Measurements from ENCODE around the gene SV2A.
"Not testable (repeated sequence)": the region's sequence is repeated elsewhere in the genome, so short reads cannot be mapped to it uniquely, and the experiment has no call there.

Gene SV2A, protein sequence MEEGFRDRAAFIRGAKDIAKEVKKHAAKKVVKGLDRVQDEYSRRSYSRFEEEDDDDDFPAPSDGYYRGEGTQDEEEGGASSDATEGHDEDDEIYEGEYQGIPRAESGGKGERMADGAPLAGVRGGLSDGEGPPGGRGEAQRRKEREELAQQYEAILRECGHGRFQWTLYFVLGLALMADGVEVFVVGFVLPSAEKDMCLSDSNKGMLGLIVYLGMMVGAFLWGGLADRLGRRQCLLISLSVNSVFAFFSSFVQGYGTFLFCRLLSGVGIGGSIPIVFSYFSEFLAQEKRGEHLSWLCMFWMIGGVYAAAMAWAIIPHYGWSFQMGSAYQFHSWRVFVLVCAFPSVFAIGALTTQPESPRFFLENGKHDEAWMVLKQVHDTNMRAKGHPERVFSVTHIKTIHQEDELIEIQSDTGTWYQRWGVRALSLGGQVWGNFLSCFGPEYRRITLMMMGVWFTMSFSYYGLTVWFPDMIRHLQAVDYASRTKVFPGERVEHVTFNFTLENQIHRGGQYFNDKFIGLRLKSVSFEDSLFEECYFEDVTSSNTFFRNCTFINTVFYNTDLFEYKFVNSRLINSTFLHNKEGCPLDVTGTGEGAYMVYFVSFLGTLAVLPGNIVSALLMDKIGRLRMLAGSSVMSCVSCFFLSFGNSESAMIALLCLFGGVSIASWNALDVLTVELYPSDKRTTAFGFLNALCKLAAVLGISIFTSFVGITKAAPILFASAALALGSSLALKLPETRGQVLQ

DNA sequence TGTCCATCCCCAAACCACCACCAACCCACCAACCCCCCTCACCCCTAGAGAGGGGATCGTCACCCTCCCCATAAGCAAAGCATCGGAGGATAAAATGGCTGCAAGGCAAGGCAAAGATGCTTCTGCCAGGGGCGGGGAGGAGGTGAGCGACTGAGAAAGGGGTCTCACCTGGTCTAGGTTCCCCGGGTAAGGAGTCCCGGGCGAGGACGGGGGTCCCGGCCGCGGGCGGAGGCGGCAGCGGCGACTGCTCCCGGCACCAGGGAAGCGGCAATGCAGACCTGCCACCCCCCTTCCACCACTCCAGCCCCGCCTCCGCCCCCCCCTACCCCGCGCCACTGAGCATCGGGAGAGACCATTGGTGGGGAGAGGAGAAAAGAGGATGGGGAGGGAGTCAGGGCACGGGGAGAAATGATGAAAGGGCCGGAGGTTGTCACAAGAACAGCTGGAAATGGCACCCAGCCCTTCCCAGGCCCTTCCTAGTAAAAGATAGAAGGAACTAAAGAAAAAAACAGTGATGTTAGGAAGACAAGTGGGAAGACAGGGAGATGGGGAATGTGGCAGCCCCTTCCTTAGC is at the start of gene SV2A:
Gene SV2A (minus strand): TSS at position 274 of the 574 bp plus-strand sequence. CDS start 4,004 bp downstream, outside the sequence.
- TF ChIP-seq GATA1 (IDR thresholded peaks at IDR 0.05; ENCODE audit: low read depth, low read length) (no peak), POLR2A (IDR thresholded peaks at IDR 0.05; ENCODE audit: low read length) (no peak)

DNA sequence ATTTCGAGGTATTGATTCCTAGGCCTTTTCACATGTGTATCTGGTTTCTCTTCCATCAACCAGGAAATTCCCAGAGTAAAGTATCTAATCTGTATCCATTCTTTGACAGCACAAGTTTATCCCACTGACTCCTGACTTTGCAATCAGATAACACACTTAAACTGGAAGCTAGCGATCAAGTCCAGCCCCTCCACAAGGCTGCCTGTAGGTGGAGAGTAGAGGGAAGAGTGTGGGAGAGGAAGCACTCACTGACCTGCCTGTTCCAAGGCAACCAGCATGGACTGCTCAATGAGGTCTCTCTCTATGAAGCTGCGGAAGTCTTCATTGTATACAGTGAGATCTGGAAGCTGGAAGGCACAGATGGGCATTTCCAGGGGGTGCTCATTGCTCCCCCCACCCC is 49.4 kb upstream of the SV2A start:
- DNase-seq: no peak
- no peak for TF ChIP-seq POLR2A (IDR thresholded peaks at IDR 0.05; ENCODE audit: low read length)
- TF ChIP-seq GATA1 (IDR thresholded peaks at IDR 0.05; ENCODE audit: low read depth, low read length): no peak

More for the DNA sequence above, at the start of gene SV2A:
- DNase-seq: no peak

DNA sequence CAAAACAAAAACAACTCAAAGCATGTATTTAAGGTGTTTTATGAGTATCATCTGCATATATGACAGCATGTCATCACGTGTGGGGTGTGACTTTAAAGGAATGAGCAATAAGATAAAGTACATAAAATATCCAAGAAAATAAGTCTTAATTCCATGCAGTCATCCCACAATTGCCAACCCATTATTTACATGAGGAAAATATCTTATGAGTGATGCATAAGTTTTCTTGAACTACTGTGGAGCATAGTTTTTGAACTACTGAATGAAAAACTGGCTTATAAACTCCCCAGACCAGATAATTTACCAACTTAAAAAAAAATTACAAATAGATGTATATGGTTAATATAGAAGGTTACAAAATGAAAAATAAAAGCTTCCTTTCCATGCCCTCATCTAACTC is 48.8 kb upstream of the SV2A start:
- no peak for DNase-seq
- TF ChIP-seq POLR2A (IDR thresholded peaks at IDR 0.05; ENCODE audit: low read length): no peak
- no peak for TF ChIP-seq GATA1 (IDR thresholded peaks at IDR 0.05; ENCODE audit: low read depth, low read length)

DNA sequence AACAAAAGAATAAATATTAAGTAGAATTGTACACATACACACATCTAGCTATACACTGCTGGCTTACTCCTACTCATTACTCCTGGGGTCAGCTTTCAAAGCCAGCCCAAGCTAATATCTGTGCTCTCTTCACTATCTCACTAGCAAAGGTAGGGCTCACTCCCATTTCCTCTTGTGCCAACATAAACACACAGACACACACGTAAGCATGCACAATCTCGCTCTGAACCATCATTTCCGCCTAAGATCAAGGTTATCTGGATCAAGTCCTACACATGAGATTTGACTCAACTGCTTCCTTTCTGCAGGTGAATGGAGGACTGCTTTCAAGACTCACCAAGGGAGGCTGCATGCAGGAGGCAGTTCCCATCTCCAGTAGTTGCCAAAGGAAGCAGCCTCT is 47.8 kb upstream of the SV2A start:
- no peak for TF ChIP-seq POLR2A (IDR thresholded peaks at IDR 0.05; ENCODE audit: low read length)
- TF ChIP-seq GATA1 (IDR thresholded peaks at IDR 0.05; ENCODE audit: low read depth, low read length): no peak
- no peak for DNase-seq

DNA sequence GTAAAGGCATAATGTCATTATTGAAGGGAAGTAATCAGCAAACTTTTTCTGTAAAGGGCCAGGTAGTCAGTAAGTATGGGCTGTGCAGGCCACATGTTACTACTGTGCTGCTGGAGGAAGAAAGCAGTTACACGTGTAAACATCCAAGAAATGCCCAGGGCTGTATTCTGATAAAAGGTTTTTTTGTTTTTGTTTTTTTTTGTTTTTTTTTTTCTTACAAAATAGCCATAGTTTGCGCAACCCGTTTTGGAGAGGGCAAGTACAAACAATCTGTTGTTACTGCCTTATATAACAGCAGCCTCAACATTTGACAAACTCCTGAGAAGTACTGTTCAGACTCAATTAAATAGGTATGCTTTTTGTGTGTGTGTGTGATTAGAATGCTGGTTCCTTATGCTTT is 45.7 kb upstream of the SV2A start:
- no peak for DNase-seq

DNA sequence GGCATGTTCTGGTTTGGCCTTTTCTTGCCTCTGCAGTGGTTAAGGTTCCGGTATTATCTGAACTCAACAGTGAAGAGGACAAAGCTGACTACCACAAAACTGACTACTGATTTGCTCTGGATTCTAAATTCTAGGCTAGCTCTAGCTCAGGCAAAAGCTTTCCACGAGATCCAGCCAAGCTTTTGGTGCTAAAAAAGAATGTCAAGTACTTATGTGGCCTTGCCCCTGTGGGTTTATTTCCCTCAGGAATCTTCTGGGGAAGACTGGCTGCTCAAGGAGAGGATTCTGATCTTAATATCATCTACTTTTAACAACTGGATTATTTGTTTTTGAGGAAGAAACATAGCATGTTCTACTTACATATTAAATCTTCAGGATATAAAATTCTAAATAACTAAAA is 45.1 kb upstream of the SV2A start:
- no peak for DNase-seq
- TF ChIP-seq POLR2A (IDR thresholded peaks at IDR 0.05; ENCODE audit: low read length): no peak
- no peak for TF ChIP-seq GATA1 (IDR thresholded peaks at IDR 0.05; ENCODE audit: low read depth, low read length)

More for the DNA sequence above, 45.7 kb upstream of the SV2A start:
- TF ChIP-seq POLR2A (IDR thresholded peaks at IDR 0.05; ENCODE audit: low read length) (no peak), GATA1 (IDR thresholded peaks at IDR 0.05; ENCODE audit: low read depth, low read length) (no peak)

DNA sequence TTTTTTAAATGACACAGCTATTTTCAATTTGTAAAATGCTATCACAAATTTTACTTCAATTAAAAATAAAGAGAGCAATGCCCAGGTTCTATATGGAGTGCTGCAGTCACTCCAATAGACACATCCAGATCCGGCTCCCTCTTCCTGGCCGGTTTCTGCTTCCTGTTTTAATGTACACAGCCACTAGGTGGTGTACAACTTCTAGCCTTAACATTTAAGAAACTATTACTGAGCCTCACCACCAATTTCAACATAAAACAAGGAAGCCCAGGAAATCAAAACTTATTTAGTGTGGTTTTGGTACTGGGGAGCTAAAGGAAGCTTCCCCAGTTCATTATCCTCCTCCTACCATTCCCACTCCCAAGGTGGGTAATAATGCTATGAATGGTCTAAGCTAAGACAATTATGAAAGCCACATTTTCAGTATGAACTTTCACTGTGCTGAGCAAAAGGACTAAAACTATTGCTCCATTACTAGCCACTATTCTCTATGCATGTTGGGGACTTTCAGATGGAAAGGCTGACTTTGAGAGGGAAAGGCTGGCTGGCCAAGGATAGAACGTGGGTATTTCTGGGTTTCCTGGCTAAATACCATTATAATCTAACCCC is 44.5 kb upstream of the SV2A start:
- TF ChIP-seq POLR2A (IDR thresholded peaks at IDR 0.05; ENCODE audit: low read length) (no peak), GATA1 (IDR thresholded peaks at IDR 0.05; ENCODE audit: low read depth, low read length) (no peak)
- peak; percentile 75 to 82 for DNase-seq

DNA sequence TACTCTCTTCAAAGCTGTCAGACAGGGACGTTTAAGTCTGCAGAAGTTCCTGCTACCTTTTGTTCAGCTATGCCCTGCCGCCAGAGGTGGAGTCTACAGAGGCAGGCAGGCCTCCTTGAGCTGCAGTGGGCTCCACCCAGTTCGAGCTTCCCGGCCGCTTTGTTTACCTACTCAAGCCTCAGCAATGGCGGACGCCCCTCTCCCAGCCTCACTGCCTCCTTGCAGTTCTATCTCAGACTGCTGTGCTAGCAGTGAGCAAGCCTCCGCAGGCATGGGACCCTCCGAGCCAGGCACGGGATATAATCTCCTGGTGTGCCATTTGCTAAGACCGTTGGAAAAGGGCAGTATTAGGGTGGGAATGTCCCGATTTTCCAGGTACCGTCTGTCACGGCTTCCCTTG is 39.9 kb upstream of the SV2A start:
- not testable (repeated sequence) for DNase-seq

DNA sequence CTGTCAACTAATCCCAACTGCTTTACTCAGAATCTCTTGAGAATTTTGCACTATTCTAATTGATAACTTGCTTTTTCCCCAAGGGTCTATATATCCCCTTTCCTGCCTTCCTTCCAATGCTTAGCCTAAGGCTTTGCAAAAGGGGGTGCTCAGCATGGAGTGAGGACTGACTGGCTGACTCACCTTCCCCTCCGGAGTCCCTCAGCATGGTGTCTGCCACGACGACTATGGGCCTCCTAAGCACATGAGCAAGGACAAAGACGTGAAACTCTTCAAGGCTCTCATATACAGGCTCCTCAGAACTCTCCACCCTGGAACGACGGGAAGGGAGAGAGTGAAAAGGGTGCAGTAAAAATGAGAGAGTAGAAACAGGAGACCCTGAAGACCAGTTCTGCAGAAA is 32.3 kb upstream of the SV2A start:
- no peak for TF ChIP-seq POLR2A (IDR thresholded peaks at IDR 0.05; ENCODE audit: low read length)
- no peak for TF ChIP-seq GATA1 (IDR thresholded peaks at IDR 0.05; ENCODE audit: low read depth, low read length)
- DNase-seq: no peak

DNA sequence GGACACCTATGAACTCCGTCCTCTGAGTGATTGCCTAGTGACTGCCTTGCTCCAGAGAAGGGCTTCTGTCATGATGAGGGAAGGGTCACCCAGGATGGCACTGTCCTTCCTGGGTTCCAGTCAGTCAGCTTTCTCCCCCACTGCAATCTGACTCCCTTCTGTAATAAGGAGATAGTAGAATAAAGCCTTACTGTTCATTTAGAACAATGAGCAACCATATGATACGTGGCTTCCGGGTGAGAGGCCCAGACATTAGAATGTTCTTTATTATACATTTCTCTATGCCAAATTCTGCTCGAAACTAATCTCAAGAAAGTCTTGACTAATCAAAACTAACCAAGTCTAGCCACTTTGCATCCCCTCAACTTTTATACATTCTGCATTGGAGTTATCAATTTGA is 27.6 kb upstream of the SV2A start:
- DNase-seq: no peak
- TF ChIP-seq POLR2A (IDR thresholded peaks at IDR 0.05; ENCODE audit: low read length) (no peak), GATA1 (IDR thresholded peaks at IDR 0.05; ENCODE audit: low read depth, low read length) (no peak)

DNA sequence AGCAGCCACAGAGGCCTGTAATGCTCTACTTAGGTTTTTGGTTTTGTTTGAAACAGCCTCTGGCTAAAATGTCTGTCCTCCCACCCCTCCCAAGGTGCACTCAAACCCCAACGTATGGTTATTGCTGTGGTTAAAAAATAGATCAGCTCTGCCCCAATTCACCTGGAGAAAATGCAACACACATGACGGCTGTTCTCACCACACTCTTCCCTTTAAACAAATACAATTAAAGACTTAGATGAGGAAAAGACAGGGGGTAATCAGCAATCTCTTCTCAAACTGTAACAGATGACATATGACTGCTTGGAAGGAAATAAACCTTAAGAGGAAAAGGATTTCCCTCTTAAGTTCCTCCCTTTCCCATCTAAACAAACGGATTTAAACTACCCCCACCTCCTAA is 25.2 kb upstream of the SV2A start:
- DNase-seq: no peak
- no peak for TF ChIP-seq POLR2A (IDR thresholded peaks at IDR 0.05; ENCODE audit: low read length)
- TF ChIP-seq GATA1 (IDR thresholded peaks at IDR 0.05; ENCODE audit: low read depth, low read length): no peak

DNA sequence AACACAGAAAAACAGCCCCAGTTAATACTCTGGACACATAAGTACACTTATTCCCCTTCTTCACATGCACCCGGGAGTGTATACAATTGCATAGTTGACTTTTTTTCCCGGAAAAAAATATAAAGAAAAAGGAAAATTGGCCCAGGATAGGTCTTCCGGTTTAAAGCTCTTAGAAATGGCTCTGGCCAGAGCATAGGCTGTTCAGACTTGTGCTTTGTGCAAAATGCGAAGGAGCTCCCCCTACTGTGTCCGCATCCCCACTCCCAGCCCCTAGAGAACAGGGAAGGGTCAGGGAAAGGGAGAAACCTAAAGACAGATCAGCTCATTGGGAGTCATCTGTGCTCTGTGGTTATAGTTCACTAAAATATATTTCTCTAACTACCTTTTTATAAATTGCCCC is 24.6 kb upstream of the SV2A start:
- no peak for DNase-seq

DNA sequence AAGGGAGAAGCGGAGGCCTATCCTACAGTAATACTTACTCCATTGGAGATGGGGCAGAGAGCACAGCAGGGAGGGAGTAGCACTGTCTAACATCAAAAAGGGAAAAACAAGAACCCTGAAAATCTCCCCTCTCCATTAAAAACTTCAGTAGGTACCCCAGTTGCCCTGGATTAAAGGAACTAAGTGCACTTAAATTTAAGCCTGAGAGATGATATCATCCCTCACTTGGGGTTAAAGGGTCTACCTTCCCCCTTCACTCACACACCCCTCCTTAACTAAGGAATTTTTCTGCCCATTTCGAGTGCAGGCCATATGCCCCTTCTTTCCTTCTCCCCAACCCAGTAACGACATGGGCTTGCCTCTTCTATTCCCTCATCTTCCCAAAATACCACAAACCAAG is 22.8 kb upstream of the SV2A start:
- DNase-seq: no peak
- TF ChIP-seq POLR2A (IDR thresholded peaks at IDR 0.05; ENCODE audit: low read length) (no peak), GATA1 (IDR thresholded peaks at IDR 0.05; ENCODE audit: low read depth, low read length) (no peak)

More for the DNA sequence above, 24.6 kb upstream of the SV2A start:
- TF ChIP-seq POLR2A (IDR thresholded peaks at IDR 0.05; ENCODE audit: low read length): no peak

DNA sequence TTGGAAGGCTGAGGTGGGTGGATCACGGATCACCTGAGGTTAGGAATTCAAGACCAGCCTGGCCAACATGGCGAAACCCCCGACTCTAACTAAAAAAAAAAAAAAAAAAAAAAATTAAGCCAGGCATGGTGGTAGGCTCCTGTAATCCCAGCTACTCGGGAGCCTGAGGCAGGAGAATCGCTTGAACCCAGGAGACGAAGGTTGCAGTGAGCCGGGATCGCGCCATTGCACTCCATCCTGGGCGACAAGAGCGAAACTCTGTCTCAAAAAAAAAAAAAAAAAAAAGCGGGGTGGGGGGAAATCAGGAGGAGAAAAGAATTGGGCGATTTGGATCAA is 21.0 kb upstream of the SV2A start:
- not testable (repeated sequence) for DNase-seq

All from erythroblast (primary cell).